Activated T-helper 1 cell treated with anti-CD3 and anti-CD28 coated beads, Interleukin-12 subunit alpha, Interleukin-12 subunit beta, Interleukin-2, Interleukin-4 antibody, amounts not matched to agents 30 ng/mL and 10 ng/mL and 1 ng/mL, durations not matched to agents 14 hours and 24 hours and 36 hours (primary cell): ENCODE results near the gene SKIC2. TPM values are rescaled to one million over a fixed set of nuclear protein-coding genes. Genes with fewer than 3 reads are reported as not detected.

Source experiments
- DNase-seq: peaks from one replicate; pipeline ENCODE4 v3.0.0; 2021; ENCODE audit warnings: low spot score
- H3K27ac Mint-ChIP-seq: one replicate; pipeline ENCODE4 v1.8.0; 2021; ENCODE audit warnings: mild to moderate bottlenecking, mixed read lengths
- H3K27me3 Mint-ChIP-seq: one replicate; pipeline ENCODE4 v1.8.0; 2022; ENCODE audit warnings: mild to moderate bottlenecking, moderate library complexity, mixed read lengths; ENCODE audit not compliant: insufficient read depth
- H3K36me3 Mint-ChIP-seq: one replicate; pipeline ENCODE4 v1.8.0; 2021; ENCODE audit warnings: low read depth, mixed read lengths
- H3K4me1 Mint-ChIP-seq: one replicate; pipeline ENCODE4 v1.8.0; 2021; ENCODE audit warnings: low read depth, mixed read lengths
- H3K4me3 Mint-ChIP-seq: one replicate; pipeline ENCODE4 v1.8.0; 2021; ENCODE audit warnings: mild to moderate bottlenecking, moderate library complexity, mixed read lengths
- H3K9me3 Mint-ChIP-seq: one replicate; pipeline ENCODE4 v1.8.0; 2021; ENCODE audit warnings: mixed read lengths
- intact Hi-C: fragments of 100-400 bp; cut with micrococcal nuclease; formaldehyde crosslinking; loops from one replicate; pipeline ENCODE4 v1.15.1; 2024
- total RNA-seq: library from RNA; stranded (reverse); gene quantifications from 2 replicates; pipeline ENCODE4 v1.2.3, GENCODE V29; 2022

Gene SKIC2
- total RNA-seq, 1 donor from 2014 or later, result 85.8 TPM

DNA sequence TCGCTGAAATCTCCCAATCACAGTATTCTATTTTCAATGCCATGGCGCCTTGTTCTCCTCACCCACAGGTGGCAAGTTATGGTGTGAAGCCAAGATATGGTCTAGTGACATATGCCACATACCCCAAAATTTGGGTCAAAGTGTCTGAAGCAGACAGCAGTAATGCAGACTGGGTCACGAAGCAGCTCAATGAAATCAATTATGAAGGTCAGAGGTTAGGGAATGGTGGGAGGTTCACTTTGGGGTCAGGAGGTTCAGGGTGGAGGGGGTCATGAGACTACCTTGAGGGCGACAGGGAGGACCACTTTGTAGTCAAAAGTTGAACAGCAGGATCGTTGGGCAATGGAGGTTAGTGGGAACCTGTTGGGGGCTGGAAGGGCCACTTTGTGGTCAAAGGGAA is 10.7 kb upstream of the SKIC2 start:
- DNase-seq, result no peak
- intact Hi-C loops, result no loop called here
- peaks cover 10% of the 10 kb centered on the region for H3K36me3 Mint-ChIP-seq
- no peak overlapping the region for H3K27ac Mint-ChIP-seq
- H3K4me1 Mint-ChIP-seq, result peaks cover 9% of the 10 kb centered on the region
- no peaks in the 10 kb centered on the region for H3K9me3 Mint-ChIP-seq
- H3K27me3 Mint-ChIP-seq, result no peaks in the 10 kb centered on the region
- H3K4me3 Mint-ChIP-seq, result no peak overlapping the region

DNA sequence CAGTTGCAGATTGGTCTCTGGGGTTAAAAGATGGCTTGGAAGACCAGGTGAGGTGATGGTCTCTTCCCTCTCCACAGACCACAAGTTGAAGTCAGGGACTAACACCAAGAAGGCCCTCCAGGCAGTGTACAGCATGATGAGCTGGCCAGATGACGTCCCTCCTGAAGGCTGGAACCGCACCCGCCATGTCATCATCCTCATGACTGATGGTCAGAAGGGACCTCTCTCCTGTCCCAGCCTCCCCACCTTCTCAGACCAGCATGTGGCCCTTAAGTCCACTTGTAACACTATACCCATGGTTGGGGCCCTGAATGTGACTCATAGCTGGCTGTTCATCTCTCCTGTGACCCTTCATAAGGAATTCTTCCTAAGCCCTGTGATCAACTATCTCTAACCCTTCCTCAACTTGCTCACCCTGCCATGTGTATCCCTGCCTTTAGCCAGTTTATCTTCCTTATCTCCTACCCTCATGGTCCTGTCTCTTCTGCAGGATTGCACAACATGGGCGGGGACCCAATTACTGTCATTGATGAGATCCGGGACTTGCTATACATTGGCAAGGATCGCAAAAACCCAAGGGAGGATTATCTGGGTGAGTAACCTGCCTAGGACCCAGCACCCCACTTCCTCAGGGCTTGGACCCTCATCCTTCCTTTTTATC is 10.1 kb upstream of the SKIC2 start:
- Mint-ChIP-seq H3K9me3 (no peaks in the 10 kb centered on the region), H3K27ac (no peak overlapping the region), H3K36me3 (peaks cover 16% of the 10 kb centered on the region), H3K27me3 (no peaks in the 10 kb centered on the region), H3K4me3 (no peak overlapping the region), H3K4me1 (peaks cover 9% of the 10 kb centered on the region)
- intact Hi-C loops, result no loop called here
- DNase-seq, result no peak

DNA sequence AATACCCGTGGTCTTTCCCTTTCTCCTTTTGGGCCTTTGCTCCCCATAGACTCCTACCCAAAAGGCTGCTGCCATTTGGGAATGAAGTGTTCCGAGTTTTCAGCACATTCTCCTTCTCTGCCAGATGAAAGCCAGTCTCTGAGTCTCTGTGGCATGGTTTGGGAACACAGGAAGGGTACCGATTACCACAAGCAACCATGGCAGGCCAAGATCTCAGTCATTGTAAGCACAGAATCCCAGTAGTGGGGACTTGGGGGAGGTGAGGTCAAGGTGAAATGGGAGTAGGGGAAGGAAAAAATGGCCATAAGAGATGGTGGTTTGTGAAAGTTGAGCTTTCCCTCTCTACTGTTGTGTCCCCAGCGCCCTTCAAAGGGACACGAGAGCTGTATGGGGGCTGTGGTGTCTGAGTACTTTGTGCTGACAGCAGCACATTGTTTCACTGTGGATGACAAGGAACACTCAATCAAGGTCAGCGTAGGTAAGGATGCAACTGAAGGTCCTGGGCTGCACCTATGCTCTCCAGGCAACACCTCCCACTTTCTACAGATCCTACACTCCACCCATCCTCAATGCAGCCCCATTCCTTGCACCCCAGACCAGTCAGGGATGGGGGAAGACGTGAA is 8.9 kb upstream of the SKIC2 start:
- Mint-ChIP-seq H3K36me3 (peaks cover 28% of the 10 kb centered on the region), H3K9me3 (no peaks in the 10 kb centered on the region), H3K4me1 (peaks cover 9% of the 10 kb centered on the region), H3K27me3 (no peaks in the 10 kb centered on the region), H3K4me3 (no peak overlapping the region), H3K27ac (peak overlapping the region; percentile 66)
- intact Hi-C loops, result loop anchor here (10.0 kb wide), 1 partner anchor 405 kb away; the partner anchor contains the start of genes ATP6V1G2, DDX39B and NFKBIL1
- no peak for DNase-seq

DNA sequence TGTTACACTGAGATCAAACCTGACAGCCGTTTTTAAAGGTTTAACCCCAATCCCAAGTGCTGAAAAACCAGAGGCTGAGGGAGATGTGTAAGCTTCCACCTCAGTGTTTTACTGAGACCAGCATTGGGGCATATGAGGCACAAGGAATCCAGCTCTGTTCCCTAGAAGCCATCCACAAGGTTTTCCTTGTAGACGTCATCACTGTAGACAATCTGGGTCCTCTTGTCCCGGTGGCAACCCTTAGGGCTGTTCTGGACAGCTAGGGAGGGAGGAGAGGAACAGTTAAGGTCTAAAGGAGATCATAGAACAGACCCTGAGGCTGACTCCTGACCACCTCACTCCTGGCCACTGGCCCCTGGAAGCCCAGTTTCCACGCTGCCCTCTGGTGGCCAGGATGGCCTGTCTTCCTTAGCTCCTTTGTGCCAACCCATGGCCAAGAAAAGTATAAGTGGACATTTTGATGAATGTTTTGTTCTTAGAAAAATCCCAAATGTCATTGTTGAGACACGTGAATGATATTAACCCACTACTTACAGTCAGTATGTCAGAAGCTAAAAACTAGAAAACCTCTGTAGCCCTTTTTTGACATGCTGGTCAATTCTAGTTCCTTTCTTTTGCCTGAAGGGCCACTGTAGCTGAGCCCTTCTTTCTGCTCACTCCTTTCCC is 6.7 kb upstream of the SKIC2 start:
- no peaks in the 10 kb centered on the region for H3K27me3 Mint-ChIP-seq
- no peak for DNase-seq
- H3K27ac Mint-ChIP-seq, result no peak overlapping the region
- intact Hi-C loops, result loop anchor here (1.0 to 10.0 kb wide), 2 partner anchors 272 to 407 kb away; partner anchors contain the start of genes ATP6V1G2, DDX39B and NFKBIL1
- no peaks in the 10 kb centered on the region for H3K9me3 Mint-ChIP-seq
- no peak overlapping the region for H3K4me3 Mint-ChIP-seq
- H3K36me3 Mint-ChIP-seq, result peaks cover 43% of the 10 kb centered on the region
- peaks cover 3% of the 10 kb centered on the region for H3K4me1 Mint-ChIP-seq

DNA sequence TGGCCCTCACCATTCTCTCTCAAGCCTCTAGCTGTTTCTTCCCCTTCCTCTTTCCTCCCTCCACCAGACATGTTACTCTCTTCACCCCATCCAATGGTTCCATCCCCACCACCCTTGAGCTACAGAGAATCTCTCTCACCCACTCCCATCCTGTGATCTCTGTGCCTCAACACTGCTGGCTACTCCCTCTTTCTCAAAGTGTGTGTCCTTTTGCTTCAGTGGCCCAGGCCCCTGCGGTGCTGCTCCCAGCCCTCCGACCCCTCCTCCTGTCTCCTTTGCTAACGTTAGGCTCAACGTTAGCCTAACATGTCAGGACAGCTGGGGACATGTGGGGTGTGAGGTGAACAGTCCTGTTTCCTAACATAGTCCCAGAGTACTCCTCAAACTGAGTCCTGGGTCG is 6.1 kb upstream of the SKIC2 start:
- peaks cover 9% of the 10 kb centered on the region for H3K4me1 Mint-ChIP-seq
- no peak for DNase-seq
- no peaks in the 10 kb centered on the region for H3K27me3 Mint-ChIP-seq
- peaks cover 44% of the 10 kb centered on the region for H3K36me3 Mint-ChIP-seq
- H3K27ac Mint-ChIP-seq, result no peak overlapping the region
- no peaks in the 10 kb centered on the region for H3K9me3 Mint-ChIP-seq
- intact Hi-C loops, result loop anchor here (1.0 to 10.0 kb wide), 2 partner anchors 273 to 408 kb away; partner anchors contain the start of genes ATP6V1G2, DDX39B and NFKBIL1
- no peak overlapping the region for H3K4me3 Mint-ChIP-seq

DNA sequence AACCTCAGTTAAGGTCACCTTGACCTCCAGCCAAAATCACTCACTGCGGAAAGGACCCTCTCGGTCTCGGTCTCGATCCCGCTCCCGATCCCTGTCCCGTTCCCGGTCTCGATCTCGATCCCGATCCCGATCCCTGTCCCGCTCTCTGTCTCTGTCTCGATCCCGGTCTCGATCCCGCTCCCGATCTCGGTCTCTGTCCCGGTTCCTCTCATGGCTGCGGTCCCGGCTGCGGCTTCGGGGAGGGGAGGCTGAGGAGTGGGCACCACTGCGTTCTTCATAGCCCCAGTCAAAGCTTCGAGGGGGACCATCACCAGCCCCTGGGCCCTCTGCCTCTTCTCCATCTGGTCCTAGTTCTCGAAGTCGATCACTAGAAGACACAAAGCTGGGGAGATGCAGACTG is 4.5 kb upstream of the SKIC2 start:
- Mint-ChIP-seq H3K4me3 (no peak overlapping the region), H3K27me3 (no peaks in the 10 kb centered on the region), H3K27ac (no peak overlapping the region), H3K36me3 (peaks cover 44% of the 10 kb centered on the region), H3K4me1 (peaks cover 22% of the 10 kb centered on the region), H3K9me3 (no peaks in the 10 kb centered on the region)
- intact Hi-C loops, result loop anchor here (10.0 kb wide), 1 partner anchor 410 kb away; the partner anchor contains the start of genes ATP6V1G2, DDX39B and NFKBIL1
- no peak for DNase-seq

DNA sequence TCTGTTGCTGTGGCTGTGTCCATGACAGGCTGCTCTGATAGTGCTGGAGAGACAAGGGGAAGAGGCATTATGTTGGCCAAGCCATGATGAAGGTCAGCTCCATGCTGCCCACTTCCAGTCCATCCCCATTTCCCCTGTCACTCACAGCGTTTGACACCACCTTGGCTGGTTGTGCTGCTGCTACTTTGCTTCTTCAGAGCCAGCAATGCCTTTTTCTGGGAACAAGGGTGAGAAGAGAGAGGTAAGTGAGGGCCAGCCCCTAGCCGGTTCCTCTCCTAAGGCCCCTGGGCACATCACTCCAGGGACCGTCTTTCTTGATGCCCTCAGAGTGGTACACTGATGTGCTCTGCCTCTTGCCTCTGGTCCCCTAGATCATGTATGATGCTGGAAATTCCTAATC is 2.2 kb upstream of the SKIC2 start:
- Mint-ChIP-seq H3K4me3 (peak overlapping the region; percentile 98), H3K27me3 (no peaks in the 10 kb centered on the region), H3K4me1 (peaks cover 39% of the 10 kb centered on the region), H3K27ac (no peak overlapping the region), H3K9me3 (no peaks in the 10 kb centered on the region), H3K36me3 (peaks cover 52% of the 10 kb centered on the region)
- intact Hi-C loops, result loop anchor here (5.0 to 10.0 kb wide), 4 partner anchors 221 to 1016 kb away; partner anchors contain the start of genes AGPAT1, ATP6V1G2, DDX39B and NFKBIL1
- no peak for DNase-seq

DNA sequence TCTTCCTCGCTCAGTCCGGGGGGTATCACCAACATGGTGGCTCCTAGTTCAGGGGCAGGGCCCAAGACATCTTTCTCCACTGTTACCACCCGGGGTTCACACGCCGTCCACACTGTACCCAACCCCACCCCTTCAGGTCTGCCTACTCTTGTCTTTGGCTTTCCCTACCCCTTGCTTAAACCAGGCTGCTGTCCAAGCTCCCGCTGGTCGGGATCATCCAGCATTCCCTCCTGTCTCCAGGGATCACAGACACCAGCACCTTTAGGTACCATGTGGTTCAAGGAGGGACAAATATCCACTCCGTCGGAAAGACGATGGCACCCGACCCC is 599 bp upstream of the SKIC2 start:
- Mint-ChIP-seq H3K9me3 (no peaks in the 10 kb centered on the region), H3K4me3 (peak overlapping the region; percentile 98), H3K27ac (peak overlapping the region; percentile 98), H3K27me3 (no peaks in the 10 kb centered on the region), H3K36me3 (peaks cover 59% of the 10 kb centered on the region), H3K4me1 (peaks cover 46% of the 10 kb centered on the region)
- DNase-seq, result no peak
- intact Hi-C loops, result loop anchor here (5.0 to 10.0 kb wide), 4 partner anchors 219 to 1014 kb away; partner anchors contain the start of genes AGPAT1, ATP6V1G2, DDX39B and NFKBIL1

DNA sequence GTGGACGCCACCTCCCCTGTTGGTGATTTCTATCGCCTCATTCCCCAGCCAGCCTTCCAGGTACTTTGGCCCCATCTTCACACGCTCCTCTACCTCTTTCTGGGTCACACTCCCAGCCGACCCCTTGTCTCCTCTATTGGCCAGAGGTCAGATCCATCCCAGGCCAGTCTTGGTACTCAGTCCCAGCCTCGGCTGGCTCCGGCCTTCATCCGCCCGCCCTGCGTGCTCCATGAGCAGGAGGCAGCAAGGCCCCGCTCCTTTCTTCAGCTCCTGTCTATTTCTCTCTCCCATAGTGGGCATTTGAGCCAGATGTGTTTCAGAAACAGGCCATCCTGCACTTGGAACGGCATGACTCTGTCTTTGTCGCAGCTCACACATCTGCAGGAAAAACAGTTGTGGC is 2.6 kb downstream of the SKIC2 start:
- Mint-ChIP-seq H3K4me3 (peak overlapping the region; percentile 6), H3K4me1 (peaks cover 49% of the 10 kb centered on the region), H3K27me3 (no peaks in the 10 kb centered on the region), H3K36me3 (peaks cover 52% of the 10 kb centered on the region), H3K27ac (peak overlapping the region; percentile 29), H3K9me3 (no peaks in the 10 kb centered on the region)
- DNase-seq, result no peak
- intact Hi-C loops, result no loop called here

DNA sequence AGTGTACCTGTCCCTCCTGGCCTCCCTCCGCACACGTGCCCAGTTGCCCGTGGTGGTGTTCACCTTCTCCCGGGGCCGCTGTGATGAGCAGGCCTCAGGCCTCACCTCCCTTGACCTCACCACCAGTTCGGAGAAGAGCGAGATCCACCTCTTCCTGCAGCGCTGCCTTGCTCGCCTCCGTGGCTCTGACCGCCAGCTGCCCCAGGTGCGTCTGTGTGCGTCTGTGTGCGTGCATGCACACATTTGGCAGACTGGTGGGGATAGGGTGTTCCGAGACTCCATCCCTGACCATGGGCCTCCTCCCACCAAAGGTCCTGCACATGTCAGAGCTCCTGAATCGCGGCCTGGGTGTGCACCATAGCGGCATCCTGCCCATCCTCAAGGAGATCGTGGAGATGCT is 4.9 kb downstream of the SKIC2 start:
- DNase-seq, result no peak
- Mint-ChIP-seq H3K4me1 (peaks cover 32% of the 10 kb centered on the region), H3K9me3 (no peaks in the 10 kb centered on the region), H3K36me3 (peaks cover 54% of the 10 kb centered on the region), H3K27ac (no peak overlapping the region), H3K27me3 (no peaks in the 10 kb centered on the region), H3K4me3 (no peak overlapping the region)
- intact Hi-C loops, result no loop called here

DNA sequence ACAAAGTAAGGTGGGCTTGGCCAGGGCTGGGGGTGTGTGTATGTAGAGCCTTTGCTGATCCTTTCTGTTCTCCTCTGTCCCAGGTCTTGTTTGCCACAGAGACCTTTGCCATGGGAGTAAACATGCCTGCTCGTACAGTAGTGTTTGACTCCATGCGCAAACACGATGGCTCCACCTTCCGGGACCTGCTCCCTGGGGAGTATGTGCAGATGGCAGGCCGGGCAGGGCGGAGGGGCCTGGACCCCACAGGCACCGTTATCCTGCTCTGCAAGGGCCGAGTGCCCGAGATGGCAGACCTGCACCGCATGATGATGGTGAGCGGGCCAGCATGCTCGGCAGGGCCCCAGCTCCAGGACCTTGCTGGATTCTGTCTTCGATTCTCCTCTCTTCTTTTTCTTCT is 6.7 kb downstream of the SKIC2 start:
- Mint-ChIP-seq H3K36me3 (peaks cover 60% of the 10 kb centered on the region), H3K9me3 (no peaks in the 10 kb centered on the region), H3K4me1 (peaks cover 28% of the 10 kb centered on the region), H3K4me3 (no peak overlapping the region), H3K27me3 (no peaks in the 10 kb centered on the region), H3K27ac (no peak overlapping the region)
- DNase-seq, result no peak
- intact Hi-C loops, result no loop called here

DNA sequence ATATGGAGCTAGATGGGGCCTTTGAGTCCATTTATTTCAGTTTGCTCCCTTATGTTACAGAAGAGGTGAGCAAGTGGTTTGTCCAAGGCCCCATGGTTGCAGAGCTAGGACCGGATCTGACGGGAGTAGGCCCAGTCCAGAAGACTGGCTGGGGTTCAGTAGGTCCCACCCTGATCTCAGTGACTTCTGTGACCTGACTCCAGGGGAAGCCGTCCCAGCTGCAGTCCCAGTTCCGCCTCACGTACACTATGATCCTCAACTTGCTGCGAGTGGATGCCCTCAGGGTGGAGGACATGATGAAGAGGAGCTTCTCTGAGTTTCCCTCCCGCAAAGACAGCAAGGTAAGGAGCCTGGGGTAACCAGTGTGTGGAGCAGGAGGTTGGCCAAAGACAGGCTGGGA is 7.5 kb downstream of the SKIC2 start:
- H3K4me1 Mint-ChIP-seq, result peaks cover 26% of the 10 kb centered on the region
- no peak overlapping the region for H3K4me3 Mint-ChIP-seq
- H3K36me3 Mint-ChIP-seq, result peaks cover 56% of the 10 kb centered on the region
- no peak for DNase-seq
- H3K27me3 Mint-ChIP-seq, result no peaks in the 10 kb centered on the region
- intact Hi-C loops, result no loop called here
- H3K9me3 Mint-ChIP-seq, result no peaks in the 10 kb centered on the region
- no peak overlapping the region for H3K27ac Mint-ChIP-seq
